AG20443 (cell line): ENCODE data around the gene PCDHGA1.
"Not testable (repeated sequence)": the region's sequence is repeated elsewhere in the genome, so short reads cannot be mapped to it uniquely, and the experiment has no call there.

Source experiments
- DNase-seq: peaks from one replicate; pipeline ENCODE4 v3.0.0; 2012; ENCODE audit warnings: low spot score, mixed read lengths

Gene PCDHGA1

GRCh38 chr5:141346017-141346416 lies 15.7 kb downstream of the PCDHGA1 start:
- not testable (repeated sequence) for DNase-seq

GRCh38 chr5:141349917-141350619 lies 19.8 kb downstream of the PCDHGA1 start, which contains the start of gene PCDHGB1:
TSS of gene PCDHGB1 (plus strand) at chr5:141350099. CDS start at chr5:141350261, 162 bp downstream.
- DNase-seq: peak; percentile 81

- DNase-seq: no peak
Observed at GRCh38 chr5:141351591-141351990, 21.3 kb downstream of the PCDHGA1 start.

- DNase-seq: no peak
Observed at GRCh38 chr5:141354900-141355469, 24.7 kb downstream of the PCDHGA1 start, which contains the start of gene PCDHGA4. TSS of gene PCDHGA4 (plus strand) at chr5:141355021. CDS start at chr5:141355108, 87 bp downstream.

GRCh38 chr5:141355641-141356040 lies 25.3 kb downstream of the PCDHGA1 start:
- DNase-seq: no peak

- no peak for DNase-seq
Observed at GRCh38 chr5:141356133-141356532, 25.8 kb downstream of the PCDHGA1 start.

GRCh38 chr5:141356950-141357349 lies 26.6 kb downstream of the PCDHGA1 start:
- no peak for DNase-seq

- peak; percentile 27 for DNase-seq
Observed at GRCh38 chr5:141359790-141360426, 29.6 kb downstream of the PCDHGA1 start, which contains the start of gene PCDHGB2. TSS of gene PCDHGB2 (plus strand) at chr5:141359994. CDS start at chr5:141360136, 142 bp downstream.

GRCh38 chr5:141360685-141361084 lies 30.4 kb downstream of the PCDHGA1 start:
- no peak for DNase-seq

GRCh38 chr5:141362719-141363118 lies 32.4 kb downstream of the PCDHGA1 start:
- no peak for DNase-seq

- DNase-seq: peak; percentile 54
Observed at GRCh38 chr5:141363952-141364660, 33.8 kb downstream of the PCDHGA1 start, which contains the start of gene PCDHGA5. TSS of gene PCDHGA5 (plus strand) at chr5:141364162. CDS start at chr5:141364331, 169 bp downstream.

- no peak for DNase-seq
Observed at GRCh38 chr5:141366016-141366896, 35.9 kb downstream of the PCDHGA1 start.

GRCh38 chr5:141369994-141370848 lies 39.9 kb downstream of the PCDHGA1 start, which contains the start of gene PCDHGB3:
TSS of gene PCDHGB3 (plus strand) at chr5:141370242. CDS start at chr5:141370395, 153 bp downstream.
- peak; percentile 81 for DNase-seq

GRCh38 chr5:141371572-141372475 lies 41.5 kb downstream of the PCDHGA1 start:
- DNase-seq: no peak

- DNase-seq: peak; percentile 29
Observed at GRCh38 chr5:141373673-141374317, 43.5 kb downstream of the PCDHGA1 start, which contains the start of gene PCDHGA6. TSS of gene PCDHGA6 (plus strand) at chr5:141373891. CDS start at chr5:141374084, 193 bp downstream.

- DNase-seq: no peak
Observed at GRCh38 chr5:141374627-141375026, 44.3 kb downstream of the PCDHGA1 start.

- not testable (repeated sequence) for DNase-seq
Observed at GRCh38 chr5:141375444-141376155, 45.3 kb downstream of the PCDHGA1 start.
